Measurements from ENCODE around the gene VIPAS39.

VIPAS39 gene

DNA sequence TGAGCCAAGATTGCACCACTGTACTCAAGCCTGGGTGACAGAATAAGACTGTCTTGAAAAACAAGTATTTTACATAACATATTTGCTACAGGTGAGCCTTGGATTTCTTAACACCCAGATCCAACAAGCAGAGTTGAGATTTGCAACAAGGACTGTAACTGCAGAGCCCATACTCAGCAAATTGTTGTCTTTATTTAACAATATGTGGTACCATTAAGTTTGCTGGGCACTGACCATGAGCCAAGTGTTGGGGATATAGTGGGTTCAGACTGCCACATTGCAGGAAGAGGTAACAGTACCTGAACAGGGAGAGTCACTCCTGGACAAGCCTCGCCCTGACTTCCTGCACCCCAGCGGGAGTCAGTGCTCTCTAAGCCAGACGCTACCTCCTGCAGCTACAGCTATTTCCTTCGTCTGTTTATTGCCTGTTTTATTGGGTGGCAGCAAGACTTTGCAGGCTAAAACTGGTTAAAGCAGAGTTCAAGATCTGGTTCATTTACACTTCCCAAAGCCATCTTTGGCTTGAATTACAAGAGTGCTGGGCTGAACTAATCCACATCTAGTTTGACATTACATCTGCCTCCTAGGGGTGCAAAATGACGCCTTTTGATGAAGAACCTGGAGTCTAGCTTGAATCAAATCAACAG is 12.9 kb upstream of the VIPAS39 start:
- H3K4me3 ChIP-seq (ENCODE audit: low read length) = no peak overlapping the region
- TF ChIP-seq CTCF (conservative IDR thresholded peaks at IDR 0.05; ENCODE audit: low read depth, low read length) = no peak
- DNase-seq (ENCODE audit: low read depth) = no peak

- no peak overlapping the region for H3K4me3 ChIP-seq (ENCODE audit: low read length)
- DNase-seq (ENCODE audit: low read depth) = no peak
- no peak for TF ChIP-seq CTCF (conservative IDR thresholded peaks at IDR 0.05; ENCODE audit: low read depth, low read length)
Measured at GRCh38 chr14:77469539-77469938, 12.1 kb upstream of the VIPAS39 start.

DNA sequence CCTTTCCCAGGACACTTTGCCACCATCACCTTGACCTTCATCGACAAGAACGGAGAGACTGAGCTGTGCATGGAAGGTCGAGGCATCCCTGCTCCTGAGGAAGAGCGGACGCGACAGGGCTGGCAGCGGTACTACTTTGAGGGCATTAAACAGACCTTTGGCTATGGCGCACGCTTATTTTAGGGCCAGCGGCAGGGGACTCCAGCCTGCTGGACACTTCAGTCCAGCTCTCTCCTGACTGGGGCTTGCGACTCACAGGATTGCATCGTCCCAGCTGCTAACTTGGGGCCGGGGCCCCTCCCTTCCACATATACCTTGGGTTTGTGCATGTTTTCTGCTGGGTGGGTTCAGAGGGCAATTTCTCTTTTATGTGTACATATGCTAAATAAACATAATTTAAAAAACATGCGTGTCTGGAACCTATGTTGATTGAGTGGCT is 11.7 kb upstream of the VIPAS39 start:
- TF ChIP-seq CTCF (conservative IDR thresholded peaks at IDR 0.05; ENCODE audit: low read depth, low read length) = no peak
- no peak for DNase-seq (ENCODE audit: low read depth)
- H3K4me3 ChIP-seq (ENCODE audit: low read length) = no peak overlapping the region

- TF ChIP-seq CTCF (conservative IDR thresholded peaks at IDR 0.05; ENCODE audit: low read depth, low read length) = no peak
- no peak for DNase-seq (ENCODE audit: low read depth)
Measured at GRCh38 chr14:77467801-77468200, 10.4 kb upstream of the VIPAS39 start.

GRCh38 chr14:77459072-77459723 is 1.8 kb upstream of the VIPAS39 start:
- H3K4me3 ChIP-seq (ENCODE audit: low read length) = peak overlapping the region; percentile 97
- peak; percentile 84 for TF ChIP-seq CTCF (conservative IDR thresholded peaks at IDR 0.05; ENCODE audit: low read depth, low read length)
- DNase-seq (ENCODE audit: low read depth) = peak; percentile 37

More at GRCh38 chr14:77467801-77468200, 10.4 kb upstream of the VIPAS39 start:
- no peak overlapping the region for H3K4me3 ChIP-seq (ENCODE audit: low read length)

- no peak for DNase-seq (ENCODE audit: low read depth)
- peak overlapping the region; percentile 97 for H3K4me3 ChIP-seq (ENCODE audit: low read length)
- TF ChIP-seq CTCF (conservative IDR thresholded peaks at IDR 0.05; ENCODE audit: low read depth, low read length) = no peak
Measured at GRCh38 chr14:77458249-77458950, 999 bp upstream of the VIPAS39 start.

Measured in retinal pigment epithelial cell (primary cell).